Activated T-helper 17 cell treated with anti-CD3 and anti-CD28 coated beads, Interleukin-2, amount 50 U/mL, for 72 hours (primary cell): Measurements from ENCODE around the gene TFDP2. TPM values are rescaled to one million over a fixed set of nuclear protein-coding genes. Genes with fewer than 3 reads are reported as not detected.
A peak's percentile ranks its signal among the peaks of the same experiment; 100 is the strongest.

ENCODE experiments used
- ATAC-seq: fragments of 150-1000 bp; cut with Tn5 transposase; replicated peaks from 2 replicates; pipeline ENCODE4 v1.10.0; 2021; ENCODE audit warnings: mild to moderate bottlenecking, moderate library complexity
- H3K27ac Mint-ChIP-seq: one replicate; pipeline ENCODE4 v1.8.0; 2022; ENCODE audit warnings: mixed read lengths
- H3K27me3 Mint-ChIP-seq: one replicate; pipeline ENCODE4 v1.8.0; 2022; ENCODE audit warnings: mixed read lengths
- H3K36me3 Mint-ChIP-seq: one replicate; pipeline ENCODE4 v1.8.0; 2022; ENCODE audit warnings: low read depth, mild to moderate bottlenecking, mixed read lengths
- H3K4me1 Mint-ChIP-seq: one replicate; pipeline ENCODE4 v1.8.0; 2022; ENCODE audit warnings: mixed read lengths
- H3K4me3 Mint-ChIP-seq: one replicate; pipeline ENCODE4 v1.8.0; 2022; ENCODE audit warnings: mild to moderate bottlenecking, mixed read lengths
- H3K9me3 Mint-ChIP-seq: one replicate; pipeline ENCODE4 v1.8.0; 2022; ENCODE audit warnings: mixed read lengths
- total RNA-seq, 2 donors: library from RNA; stranded (reverse); gene quantifications; one replicate each; pipeline ENCODE4 v1.2.3, GENCODE V29; 2022

The TFDP2 gene
- total RNA-seq, 2 donors from 2014 or later: 18.0 to 24.1 TPM

DNA sequence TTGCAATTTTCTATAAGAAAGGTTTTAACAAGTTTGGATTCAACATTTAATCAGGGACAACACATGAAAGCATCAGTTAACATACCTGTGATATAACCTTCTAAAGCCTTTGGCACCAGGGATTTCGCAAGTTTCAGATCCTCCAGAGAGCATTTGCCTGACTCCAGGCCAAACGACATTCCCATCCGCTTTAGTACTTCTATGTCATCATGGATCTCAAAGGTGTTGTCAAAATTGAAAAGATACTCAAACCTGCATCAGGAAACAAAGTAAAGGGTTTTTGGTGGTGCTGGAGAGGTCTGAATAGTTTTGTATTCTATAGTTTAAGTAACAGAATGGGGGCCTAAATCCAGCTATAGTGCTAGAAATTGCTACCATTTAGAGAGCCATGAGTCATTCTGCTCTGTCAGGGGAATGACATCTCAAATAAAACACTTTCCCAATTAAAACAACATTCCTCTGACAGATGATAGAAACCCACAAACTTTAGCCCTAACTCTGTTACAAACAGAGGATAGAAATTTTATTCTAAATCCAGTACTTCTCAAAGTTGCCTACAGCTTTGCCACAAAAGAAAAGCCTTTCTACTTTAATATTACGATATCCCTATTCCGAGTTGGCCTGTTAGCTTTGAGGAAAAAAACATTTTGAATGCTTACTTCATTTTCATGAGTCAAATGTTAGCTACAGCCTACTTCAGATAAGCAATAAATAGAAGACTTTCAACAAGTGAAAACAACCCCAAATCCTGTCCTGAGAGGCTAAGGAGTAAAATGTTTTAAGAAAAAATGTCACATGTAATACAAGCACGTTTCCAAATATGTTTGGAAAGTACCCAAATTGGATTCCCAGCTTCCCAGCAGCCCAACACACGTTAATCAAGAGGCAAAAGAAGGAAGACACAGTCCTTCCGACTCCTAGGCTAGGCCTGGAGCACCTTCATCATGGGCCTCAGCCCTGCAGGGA, 189.5 kb downstream of the TFDP2 start:
- no peak overlapping the region for H3K27ac Mint-ChIP-seq
- no peaks in the 10 kb centered on the region for H3K27me3 Mint-ChIP-seq
- H3K4me1 Mint-ChIP-seq: peaks cover 4% of the 10 kb centered on the region
- H3K4me3 Mint-ChIP-seq: no peak overlapping the region
- ATAC-seq: no peak
- peaks cover 13% of the 10 kb centered on the region for H3K36me3 Mint-ChIP-seq
- no peaks in the 10 kb centered on the region for H3K9me3 Mint-ChIP-seq

DNA sequence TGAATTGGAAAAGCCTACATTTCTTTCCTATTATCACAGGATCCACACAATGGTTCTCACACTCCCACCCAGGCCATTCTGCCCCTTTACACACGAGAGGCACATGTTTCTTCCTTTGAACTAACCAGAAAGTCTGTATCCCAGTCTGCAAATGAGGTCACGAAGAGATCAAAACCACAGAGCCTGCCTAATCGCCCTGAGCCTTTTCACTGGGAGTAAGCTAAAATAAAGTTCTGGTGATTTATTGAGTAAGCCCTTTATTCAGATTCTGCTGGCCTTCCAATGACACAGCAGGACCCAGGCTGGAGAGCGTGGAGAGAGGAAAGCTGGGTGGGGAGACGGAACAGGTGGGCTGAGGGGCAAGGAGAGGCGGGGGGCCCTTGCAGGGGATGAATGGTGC, 194.2 kb downstream of the TFDP2 start:
- Mint-ChIP-seq H3K27me3 (no peaks in the 10 kb centered on the region), H3K27ac (peak overlapping the region; percentile 60), H3K36me3 (peaks cover 19% of the 10 kb centered on the region), H3K4me1 (peaks cover 6% of the 10 kb centered on the region), H3K9me3 (no peaks in the 10 kb centered on the region), H3K4me3 (no peak overlapping the region)
- no peak for ATAC-seq

DNA sequence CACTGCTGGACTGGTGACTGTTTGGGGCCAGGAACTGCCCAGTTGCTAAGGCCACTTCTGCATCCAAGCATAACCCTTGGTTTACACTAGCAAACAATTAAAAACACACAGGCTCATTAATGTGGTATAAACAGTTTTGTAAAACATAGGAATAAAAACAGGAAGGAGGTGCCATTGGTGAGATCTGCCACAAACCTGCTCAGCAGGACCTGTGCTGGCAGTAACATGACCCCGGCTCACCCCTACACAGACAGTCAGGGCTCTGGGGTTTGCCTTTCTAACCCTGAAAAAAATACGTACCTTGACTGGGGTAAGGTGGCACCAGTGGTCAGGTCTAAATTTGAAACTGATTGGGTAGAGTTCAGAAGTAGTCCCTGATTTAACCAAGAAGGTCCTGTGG, 196.7 kb downstream of the TFDP2 start:
- Mint-ChIP-seq H3K36me3 (peaks cover 10% of the 10 kb centered on the region), H3K9me3 (no peaks in the 10 kb centered on the region), H3K27ac (no peak overlapping the region), H3K4me3 (no peak overlapping the region), H3K27me3 (no peaks in the 10 kb centered on the region), H3K4me1 (peaks cover 8% of the 10 kb centered on the region)
- ATAC-seq: no peak

DNA sequence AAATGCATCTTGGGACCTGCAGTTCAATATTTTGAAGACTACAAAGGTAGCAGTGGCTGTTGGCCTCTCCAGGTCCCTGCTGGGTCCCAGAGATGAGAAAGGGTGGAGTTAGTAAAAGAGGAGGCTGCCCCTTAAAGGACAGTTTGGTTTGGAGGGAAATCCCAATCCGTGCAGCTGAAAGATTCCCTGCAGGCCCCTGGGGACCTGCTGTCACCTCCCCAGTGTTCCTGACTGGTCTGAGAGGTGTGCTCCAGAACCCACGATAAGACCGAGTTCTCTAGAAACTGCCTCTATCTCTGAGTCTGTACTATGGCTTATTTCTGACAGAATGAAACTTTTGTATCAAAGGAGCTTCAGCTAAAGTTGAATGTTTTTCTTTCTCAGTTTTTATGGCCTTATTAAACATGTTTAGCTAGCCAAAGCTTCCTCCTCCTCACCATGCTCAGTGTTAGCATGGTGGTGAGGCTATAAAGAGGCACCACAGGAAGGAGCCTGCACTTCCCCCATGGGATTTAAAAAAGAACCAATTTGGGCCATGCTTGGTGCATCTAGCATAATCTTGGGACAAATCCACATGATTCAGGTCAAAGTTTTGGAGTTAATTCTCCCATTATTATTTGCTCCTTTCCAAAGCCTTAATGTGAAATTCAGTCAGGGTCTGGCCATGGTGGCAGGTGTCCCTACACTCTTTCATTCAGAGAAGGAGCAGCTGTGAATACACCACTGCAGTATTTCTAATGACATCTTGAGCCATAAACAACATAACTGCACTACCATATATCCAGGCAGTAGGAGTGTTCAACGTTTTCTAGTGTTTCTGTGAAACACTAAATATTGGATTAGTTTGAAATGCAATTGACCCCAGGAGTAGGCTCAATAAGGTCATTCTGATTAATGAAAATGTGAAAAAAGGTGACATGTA, 198.5 kb downstream of the TFDP2 start:
- Mint-ChIP-seq H3K9me3 (no peaks in the 10 kb centered on the region), H3K36me3 (peaks cover 6% of the 10 kb centered on the region), H3K4me3 (no peak overlapping the region), H3K27me3 (no peaks in the 10 kb centered on the region), H3K27ac (no peak overlapping the region), H3K4me1 (peaks cover 8% of the 10 kb centered on the region)
- ATAC-seq: no peak

DNA sequence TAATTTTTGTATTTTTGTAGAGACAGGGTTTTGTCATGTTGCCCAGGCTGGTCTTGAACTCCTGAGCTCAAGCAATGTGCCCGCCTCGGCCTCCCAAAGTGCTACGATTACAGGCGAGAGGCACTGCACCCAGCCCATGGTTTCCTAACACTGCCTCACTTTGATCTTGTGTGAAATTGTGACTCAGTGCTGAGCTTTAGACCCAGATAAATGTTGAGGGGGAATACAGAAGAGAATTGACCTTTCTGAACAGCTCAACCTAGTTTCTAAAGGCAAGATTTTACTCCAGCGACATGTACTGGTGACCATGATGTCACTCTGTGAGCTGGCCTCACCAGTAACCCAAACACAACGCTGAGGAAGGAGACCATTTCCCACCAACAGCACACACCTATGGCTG, 199.4 kb downstream of the TFDP2 start:
- Mint-ChIP-seq H3K36me3 (peaks cover 6% of the 10 kb centered on the region), H3K27ac (peak overlapping the region; percentile 50), H3K9me3 (no peaks in the 10 kb centered on the region), H3K4me1 (peaks cover 4% of the 10 kb centered on the region), H3K4me3 (no peak overlapping the region), H3K27me3 (no peaks in the 10 kb centered on the region)
- ATAC-seq: peak; percentile 80

DNA sequence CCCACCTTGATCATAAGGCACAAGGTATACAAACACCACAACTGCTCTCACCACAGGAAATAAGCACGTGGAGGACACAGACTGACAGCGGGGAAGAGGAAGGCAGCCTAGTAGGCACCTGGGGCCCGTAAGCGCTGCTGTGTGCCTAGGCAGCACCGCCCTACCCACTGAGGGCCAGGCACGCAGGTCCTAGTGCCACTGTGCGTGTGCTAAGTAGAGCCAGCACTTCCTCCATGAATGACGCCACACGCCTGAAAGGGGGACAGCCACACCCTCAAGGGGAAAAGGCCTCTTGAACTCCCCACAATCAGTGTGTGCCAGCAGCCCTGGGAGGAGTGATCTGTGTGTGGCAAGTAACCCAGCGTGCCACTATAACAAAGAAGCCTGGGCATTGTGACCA, 199.9 kb downstream of the TFDP2 start:
- no peak for ATAC-seq
- Mint-ChIP-seq H3K36me3 (peaks cover 6% of the 10 kb centered on the region), H3K27ac (no peak overlapping the region), H3K4me1 (peaks cover 3% of the 10 kb centered on the region), H3K27me3 (no peaks in the 10 kb centered on the region), H3K4me3 (no peak overlapping the region), H3K9me3 (no peaks in the 10 kb centered on the region)

DNA sequence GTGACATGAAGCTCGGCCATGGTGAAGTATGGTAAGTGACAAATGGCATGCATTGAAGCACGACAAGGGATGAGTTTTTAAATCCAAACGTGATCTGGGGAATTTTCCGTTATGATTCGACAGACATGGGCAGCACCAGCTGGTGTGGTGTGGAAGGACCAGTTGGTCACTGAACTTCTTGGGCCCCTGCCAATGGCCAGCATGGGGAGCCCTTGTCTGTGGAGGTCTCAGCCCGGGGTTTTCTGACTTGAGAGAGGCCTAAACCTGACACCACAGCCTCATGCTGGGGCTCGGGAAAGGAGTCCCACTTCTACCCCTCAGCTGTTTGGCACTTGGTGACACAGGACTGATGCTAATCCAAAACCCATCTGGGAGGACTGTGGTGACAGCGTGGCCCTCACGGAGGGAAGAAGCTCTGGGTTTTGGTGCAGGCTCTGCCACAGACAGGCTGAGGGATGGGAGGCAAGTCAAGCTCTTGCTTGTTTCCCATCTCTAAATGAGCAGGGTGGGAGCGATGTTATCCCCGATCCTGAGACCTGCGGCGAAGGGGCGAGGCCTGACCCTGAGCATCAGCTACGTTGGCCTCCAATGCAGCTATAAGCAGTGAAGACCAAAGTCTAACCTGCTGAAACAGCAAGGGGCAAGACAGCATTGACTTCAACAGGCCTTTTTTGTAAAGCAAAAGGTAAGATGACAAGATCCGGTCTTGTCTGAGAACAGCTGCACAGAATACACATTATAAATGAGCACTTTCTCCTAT, 203.4 kb downstream of the TFDP2 start:
- H3K4me3 Mint-ChIP-seq: no peak overlapping the region
- H3K27me3 Mint-ChIP-seq: no peaks in the 10 kb centered on the region
- no peak overlapping the region for H3K27ac Mint-ChIP-seq
- peaks cover 3% of the 10 kb centered on the region for H3K4me1 Mint-ChIP-seq
- no peaks in the 10 kb centered on the region for H3K36me3 Mint-ChIP-seq
- ATAC-seq: no peak
- no peaks in the 10 kb centered on the region for H3K9me3 Mint-ChIP-seq

DNA sequence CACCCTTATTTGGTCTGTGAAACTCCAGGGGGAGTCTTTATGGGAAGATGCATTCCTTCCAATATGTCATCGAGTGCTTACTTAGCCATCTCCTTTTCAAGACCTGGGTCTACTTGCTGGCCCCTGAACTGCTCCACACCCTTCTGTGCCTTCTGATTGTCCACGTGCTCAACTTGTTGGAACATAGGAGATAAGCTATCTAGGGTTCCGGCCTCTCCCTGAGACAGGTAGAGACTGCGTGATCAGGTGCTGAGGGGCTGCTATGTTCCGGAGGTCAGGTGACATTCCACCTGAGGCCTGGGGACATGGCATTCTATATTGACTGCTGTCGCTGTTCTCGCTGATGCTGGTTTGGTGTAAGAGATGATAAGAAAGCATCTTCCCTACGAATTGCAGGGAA, 207.3 kb downstream of the TFDP2 start:
- Mint-ChIP-seq H3K9me3 (no peaks in the 10 kb centered on the region), H3K4me1 (no peaks in the 10 kb centered on the region), H3K27me3 (no peaks in the 10 kb centered on the region), H3K36me3 (no peaks in the 10 kb centered on the region), H3K27ac (no peak overlapping the region), H3K4me3 (no peak overlapping the region)
- no peak for ATAC-seq

DNA sequence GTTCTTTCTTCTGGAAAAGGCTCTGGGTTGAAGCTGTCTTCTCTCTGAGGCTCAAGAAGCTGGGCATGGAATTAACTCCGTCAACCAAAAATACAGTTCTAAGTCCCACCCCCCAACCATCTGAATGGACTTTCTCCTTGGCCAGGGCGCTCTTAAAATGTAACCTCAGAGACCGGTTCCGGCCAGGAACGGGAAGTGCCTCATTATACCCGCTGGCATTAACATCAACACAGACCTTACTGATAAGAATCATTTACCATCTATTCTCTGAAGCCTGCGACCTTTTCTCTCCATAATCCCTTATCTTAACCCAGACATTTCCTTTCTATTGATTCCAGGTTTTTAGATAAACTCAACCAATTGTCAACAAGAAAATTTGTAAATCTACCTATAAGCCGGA, 208.3 kb downstream of the TFDP2 start:
- ATAC-seq: no peak
- no peak overlapping the region for H3K27ac Mint-ChIP-seq

DNA sequence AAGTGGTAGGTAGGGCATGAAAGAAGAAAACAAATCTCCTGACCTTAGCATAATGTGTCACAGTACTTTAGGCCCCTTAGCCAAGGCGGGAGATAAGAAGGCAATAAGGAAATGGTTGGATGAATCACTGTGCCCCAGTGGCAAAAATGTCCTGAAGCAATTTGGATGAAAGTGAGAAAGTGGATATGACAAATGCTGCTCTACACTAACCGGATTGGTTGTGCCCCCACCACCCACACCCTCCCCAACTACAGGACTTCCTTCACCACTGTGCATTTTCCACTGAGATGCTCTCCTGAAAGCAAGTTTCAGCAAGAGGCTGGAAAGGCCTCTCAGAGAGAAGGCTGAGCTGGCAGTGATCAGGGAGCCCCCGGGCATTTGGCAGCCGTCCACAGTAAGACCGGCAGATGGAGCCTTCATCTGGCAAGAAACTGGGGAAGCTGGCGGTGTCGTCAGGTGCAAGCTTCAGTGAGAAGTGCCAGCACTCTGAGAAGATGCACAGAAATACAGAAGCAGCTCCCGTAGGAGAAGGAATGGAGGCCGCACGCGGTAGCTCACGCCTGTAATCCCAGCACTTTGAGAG, 209.1 kb downstream of the TFDP2 start:
- H3K36me3 Mint-ChIP-seq: no peaks in the 10 kb centered on the region
- H3K4me1 Mint-ChIP-seq: no peaks in the 10 kb centered on the region
- peak overlapping the region; percentile 44 for H3K4me3 Mint-ChIP-seq
- peak; percentile 96 for ATAC-seq
- peak overlapping the region; percentile 58 for H3K27ac Mint-ChIP-seq
- no peaks in the 10 kb centered on the region for H3K27me3 Mint-ChIP-seq
- no peaks in the 10 kb centered on the region for H3K9me3 Mint-ChIP-seq

More for the DNA sequence above, 208.3 kb downstream of the TFDP2 start:
- H3K27me3 Mint-ChIP-seq: no peaks in the 10 kb centered on the region
- H3K9me3 Mint-ChIP-seq: no peaks in the 10 kb centered on the region
- H3K36me3 Mint-ChIP-seq: no peaks in the 10 kb centered on the region
- no peak overlapping the region for H3K4me3 Mint-ChIP-seq
- no peaks in the 10 kb centered on the region for H3K4me1 Mint-ChIP-seq

DNA sequence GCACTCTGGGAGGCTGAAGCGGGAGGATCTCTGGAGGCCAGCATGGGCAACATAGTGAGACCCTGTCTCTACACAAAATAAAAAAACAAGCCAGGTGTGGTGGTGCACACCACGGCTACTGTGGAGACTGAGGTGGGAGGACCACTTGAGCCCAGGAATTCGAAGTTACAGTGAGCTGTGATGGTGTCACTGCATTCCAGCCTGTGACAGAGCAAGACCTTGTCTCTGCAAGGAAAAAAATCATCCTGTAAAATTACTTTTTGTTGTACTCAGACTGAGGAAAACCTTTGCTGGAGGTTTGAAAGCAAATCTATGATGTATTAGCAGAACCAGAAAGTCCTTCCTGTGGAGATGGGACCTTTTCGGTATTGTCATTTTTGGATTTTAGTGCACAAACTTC, 209.6 kb downstream of the TFDP2 start:
- ATAC-seq: no peak
- Mint-ChIP-seq H3K27me3 (no peaks in the 10 kb centered on the region), H3K36me3 (no peaks in the 10 kb centered on the region), H3K4me1 (no peaks in the 10 kb centered on the region), H3K9me3 (no peaks in the 10 kb centered on the region), H3K4me3 (no peak overlapping the region), H3K27ac (peak overlapping the region; percentile 58)

DNA sequence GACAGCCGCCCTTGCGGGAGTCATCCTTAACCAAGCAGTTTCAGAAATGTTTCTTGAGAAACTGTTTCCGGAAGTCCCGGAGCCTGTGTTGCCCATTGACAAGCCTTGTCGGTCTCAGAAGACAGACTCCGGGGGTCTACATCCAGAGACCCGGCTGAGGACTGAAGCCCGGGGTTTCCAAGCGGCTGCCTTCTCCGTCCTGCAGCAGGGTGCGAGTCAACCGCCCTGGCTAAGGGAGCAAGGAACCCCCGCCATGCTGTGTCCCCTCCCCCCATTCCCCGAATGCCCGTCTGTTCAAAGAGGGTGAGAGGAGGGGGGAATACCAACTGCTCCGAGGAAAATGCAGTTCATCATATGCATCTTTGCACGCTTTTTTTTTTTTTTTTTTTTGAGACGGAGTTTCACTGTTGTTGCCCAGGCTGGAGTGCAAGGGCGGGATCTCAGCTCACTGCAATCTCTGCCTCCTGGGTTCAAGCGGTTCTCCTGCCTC, 211.3 kb downstream of the TFDP2 start:
- no peaks in the 10 kb centered on the region for H3K36me3 Mint-ChIP-seq
- H3K9me3 Mint-ChIP-seq: no peaks in the 10 kb centered on the region
- no peak overlapping the region for H3K27ac Mint-ChIP-seq
- H3K4me3 Mint-ChIP-seq: no peak overlapping the region
- no peaks in the 10 kb centered on the region for H3K27me3 Mint-ChIP-seq
- ATAC-seq: no peak
- no peaks in the 10 kb centered on the region for H3K4me1 Mint-ChIP-seq

DNA sequence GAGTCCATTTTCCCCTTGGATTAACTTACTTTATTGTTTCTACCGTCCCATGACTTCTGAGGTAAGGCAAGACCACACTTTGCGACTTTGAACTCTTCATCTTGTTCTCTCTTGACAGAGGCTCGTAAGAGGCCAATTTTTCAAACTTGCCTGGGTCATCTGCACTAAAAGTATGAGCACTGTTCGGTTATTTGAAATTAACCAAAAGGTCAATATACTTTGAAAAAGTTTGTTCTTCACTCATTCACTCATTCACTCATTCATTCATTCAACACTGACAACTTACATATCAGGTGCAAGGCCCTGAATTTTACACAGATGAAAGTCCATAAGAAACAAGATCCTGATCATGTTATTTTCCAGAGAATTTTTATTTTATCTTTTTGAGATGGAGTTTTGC, 215.0 kb downstream of the TFDP2 start:
- Mint-ChIP-seq H3K9me3 (no peaks in the 10 kb centered on the region), H3K27me3 (no peaks in the 10 kb centered on the region), H3K4me3 (no peak overlapping the region), H3K36me3 (no peaks in the 10 kb centered on the region), H3K4me1 (no peaks in the 10 kb centered on the region), H3K27ac (peak overlapping the region; percentile 22)
- no peak for ATAC-seq
